Activated CD4-positive, alpha-beta memory T cell treated with anti-CD3 and anti-CD28 coated beads, Interleukin-2, amount 10 ng/mL, durations not matched to agents 7 days and 5 days (primary cell): Measurements from ENCODE around the gene ZFYVE21. TPM values are rescaled to one million over a fixed set of nuclear protein-coding genes. Genes with fewer than 3 reads are reported as not detected.
A peak's percentile ranks its signal among the peaks of the same experiment; 100 is the strongest.

Experiments used
- CTCF ChIA-PET: fragments of 350-600 bp; sonication (Branson Sonifier 250); formaldehyde crosslinking; loops from one replicate; lab custom pipeline; 2021; ENCODE audit warnings: antibody characterized with exemption, inconsistent platforms; lab: Charles Lee
- POLR2A ChIA-PET: fragments of 350-600 bp; sonication (Branson Sonifier 250); formaldehyde crosslinking; loops from one replicate; lab custom pipeline; 2021; ENCODE audit warnings: antibody characterized with exemption; lab: Charles Lee
- DNase-seq: peaks from one replicate; pipeline ENCODE4 v3.0.0-alpha.2; 2020
- H3K27ac Mint-ChIP-seq: one replicate; pipeline ENCODE4 v1.8.0; 2021; ENCODE audit warnings: mild to moderate bottlenecking, mixed read lengths
- H3K27me3 Mint-ChIP-seq: one replicate; pipeline ENCODE4 v1.8.0; 2021; ENCODE audit warnings: mixed read lengths
- H3K36me3 Mint-ChIP-seq: one replicate; pipeline ENCODE4 v1.8.0; 2021; ENCODE audit warnings: low read depth, mixed read lengths
- H3K4me1 Mint-ChIP-seq: one replicate; pipeline ENCODE4 v1.8.0; 2021; ENCODE audit warnings: mixed read lengths
- H3K4me3 Mint-ChIP-seq: one replicate; pipeline ENCODE4 v1.8.0; 2021; ENCODE audit warnings: mild to moderate bottlenecking, mixed read lengths
- H3K9me3 Mint-ChIP-seq: one replicate; pipeline ENCODE4 v1.8.0; 2021; ENCODE audit warnings: mixed read lengths
- total RNA-seq, 2 experiments: library from RNA; stranded (reverse); gene quantifications; one replicate each; pipeline ENCODE4 v1.2.3, GENCODE V29; 2021

Gene ZFYVE21
- 10 to 100 TPM; 17.4 to 17.8 TPM for total RNA-seq

- Mint-ChIP-seq H3K4me1 (peaks cover 56% of the 10 kb centered on the region), H3K4me3 (peak within 1 kb of the TSS; percentile 88), H3K27ac (peak within 1 kb of the TSS; percentile 73), H3K9me3 (no peaks in the 10 kb centered on the region), H3K36me3 (peaks cover 18% of the 10 kb centered on the region), H3K27me3 (no peaks in the 10 kb centered on the region)
- DNase-seq = peak; percentile 100
- ChIA-PET POLR2A (interaction anchor here (0.6 to 1.9 kb wide), 9 partner anchors 9 to 187 kb away, joined by 3 to 15 read pairs (median 4); partner anchors contain the start of genes BAG5, KLC1 and TRMT61A), CTCF (interaction anchor here (0.9 to 1.0 kb wide), 2 partner anchors 154 to 197 kb away, joined by 3 to 4 read pairs; no protein-coding TSS in a partner anchor)
These were observed at the start of gene ZFYVE21, which contains the start of gene XRCC3 for GRCh38 chr14:103715052-103716000. Gene ZFYVE21, plus strand, starts transcription at chr14:103715810. Its CDS starts 32 bp downstream, at chr14:103715842. Gene XRCC3, minus strand, starts transcription at chr14:103715451. Its CDS starts 4,364 bp downstream, at chr14:103711087.

- no peak overlapping the region for H3K27ac Mint-ChIP-seq
- ChIA-PET CTCF (no interaction called here), POLR2A (interaction anchor here (0.6 kb wide), 1 partner anchor 18 kb away, joined by 3 read pairs; no protein-coding TSS in a partner anchor)
- peaks cover 1% of the 10 kb centered on the region for H3K4me1 Mint-ChIP-seq
- DNase-seq = no peak
- H3K4me3 Mint-ChIP-seq = no peak overlapping the region
- no peaks in the 10 kb centered on the region for H3K27me3 Mint-ChIP-seq
- peaks cover 60% of the 10 kb centered on the region for H3K36me3 Mint-ChIP-seq
- no peaks in the 10 kb centered on the region for H3K9me3 Mint-ChIP-seq
These were observed 47.9 kb upstream of the ZFYVE21 start for GRCh38 chr14:103667671-103668070.

- peaks cover 63% of the 10 kb centered on the region for H3K36me3 Mint-ChIP-seq
- H3K9me3 Mint-ChIP-seq = no peaks in the 10 kb centered on the region
- CTCF ChIA-PET = no interaction called here
These were observed 47.5 kb upstream of the ZFYVE21 start for GRCh38 chr14:103668117-103668516.

GRCh38 chr14:103669370-103669769 lies 46.2 kb upstream of the ZFYVE21 start:
- Mint-ChIP-seq H3K4me3 (no peak overlapping the region), H3K27me3 (no peaks in the 10 kb centered on the region), H3K9me3 (no peaks in the 10 kb centered on the region), H3K27ac (no peak overlapping the region), H3K36me3 (peaks cover 59% of the 10 kb centered on the region), H3K4me1 (peaks cover 1% of the 10 kb centered on the region)
- ChIA-PET CTCF (no interaction called here), POLR2A (no interaction called here)
- DNase-seq = no peak

More at GRCh38 chr14:103668117-103668516, 47.5 kb upstream of the ZFYVE21 start:
- no peak for DNase-seq
- no peak overlapping the region for H3K4me3 Mint-ChIP-seq
- H3K27ac Mint-ChIP-seq = no peak overlapping the region
- peaks cover 1% of the 10 kb centered on the region for H3K4me1 Mint-ChIP-seq
- no peaks in the 10 kb centered on the region for H3K27me3 Mint-ChIP-seq
- POLR2A ChIA-PET = interaction anchor here (0.6 kb wide), 1 partner anchor 17 kb away, joined by 3 read pairs; no protein-coding TSS in a partner anchor

- Mint-ChIP-seq H3K27ac (peak overlapping the region; percentile 6), H3K4me3 (no peak overlapping the region), H3K36me3 (peaks cover 63% of the 10 kb centered on the region), H3K27me3 (no peaks in the 10 kb centered on the region), H3K9me3 (no peaks in the 10 kb centered on the region), H3K4me1 (no peaks in the 10 kb centered on the region)
- ChIA-PET POLR2A (interaction anchor here (0.6 kb wide), 1 partner anchor 109 kb away, joined by 3 read pairs; the partner anchor contains the start of genes BAG5 and COA8), CTCF (interaction anchor here (0.6 kb wide), 1 partner anchor 22 kb away, joined by 5 read pairs; no protein-coding TSS in a partner anchor)
- no peak for DNase-seq
These were observed 43.7 kb upstream of the ZFYVE21 start for GRCh38 chr14:103671911-103672310.

GRCh38 chr14:103675957-103676356 lies 39.7 kb upstream of the ZFYVE21 start:
- H3K9me3 Mint-ChIP-seq = no peaks in the 10 kb centered on the region
- no peaks in the 10 kb centered on the region for H3K4me1 Mint-ChIP-seq
- ChIA-PET CTCF (interaction anchor here (0.6 kb wide), 1 partner anchor 18 kb away, joined by 4 read pairs; no protein-coding TSS in a partner anchor), POLR2A (no interaction called here)
- no peak for DNase-seq
- no peak overlapping the region for H3K27ac Mint-ChIP-seq
- H3K4me3 Mint-ChIP-seq = no peak overlapping the region
- no peaks in the 10 kb centered on the region for H3K27me3 Mint-ChIP-seq
- H3K36me3 Mint-ChIP-seq = peaks cover 67% of the 10 kb centered on the region

GRCh38 chr14:103676881-103677675 lies 38.5 kb upstream of the ZFYVE21 start:
- DNase-seq = no peak
- H3K4me3 Mint-ChIP-seq = no peak overlapping the region
- no peak overlapping the region for H3K27ac Mint-ChIP-seq
- H3K27me3 Mint-ChIP-seq = no peaks in the 10 kb centered on the region
- POLR2A ChIA-PET = interaction anchor here (0.7 to 1.4 kb wide), 4 partner anchors 22 to 38 kb away, joined by 3 to 4 read pairs (median 3); partner anchors contain the start of genes XRCC3 and ZFYVE21
- H3K36me3 Mint-ChIP-seq = peaks cover 64% of the 10 kb centered on the region
- no peaks in the 10 kb centered on the region for H3K4me1 Mint-ChIP-seq
- H3K9me3 Mint-ChIP-seq = no peaks in the 10 kb centered on the region
- CTCF ChIA-PET = interaction anchor here (0.6 to 0.7 kb wide), 2 partner anchors 19 kb away, joined by 4 read pairs; no protein-coding TSS in a partner anchor

GRCh38 chr14:103679351-103679750 lies 36.3 kb upstream of the ZFYVE21 start:
- DNase-seq = peak; percentile 44
- Mint-ChIP-seq H3K4me1 (no peaks in the 10 kb centered on the region), H3K27ac (peak overlapping the region; percentile 16), H3K36me3 (peaks cover 63% of the 10 kb centered on the region), H3K9me3 (no peaks in the 10 kb centered on the region), H3K27me3 (no peaks in the 10 kb centered on the region), H3K4me3 (no peak overlapping the region)
- ChIA-PET CTCF (interaction anchor here (0.6 to 1.4 kb wide), 5 partner anchors 106 to 118 kb away, joined by 3 to 6 read pairs (median 4); partner anchors contain the start of genes BAG5 and COA8), POLR2A (no interaction called here)

- H3K4me1 Mint-ChIP-seq = no peaks in the 10 kb centered on the region
- H3K36me3 Mint-ChIP-seq = peaks cover 66% of the 10 kb centered on the region
- no peak for DNase-seq
- H3K9me3 Mint-ChIP-seq = no peaks in the 10 kb centered on the region
- no peak overlapping the region for H3K4me3 Mint-ChIP-seq
- H3K27me3 Mint-ChIP-seq = no peaks in the 10 kb centered on the region
- CTCF ChIA-PET = interaction anchor here (0.9 to 1.4 kb wide), 2 partner anchors 108 to 118 kb away, joined by 4 to 5 read pairs; partner anchors contain the start of genes BAG5 and COA8
- POLR2A ChIA-PET = interaction anchor here (0.7 kb wide), 1 partner anchor 23 kb away, joined by 3 read pairs; no protein-coding TSS in a partner anchor
- no peak overlapping the region for H3K27ac Mint-ChIP-seq
These were observed 34.9 kb upstream of the ZFYVE21 start for GRCh38 chr14:103680491-103681231.

GRCh38 chr14:103683139-103683538 lies 32.5 kb upstream of the ZFYVE21 start:
- ChIA-PET CTCF (no interaction called here), POLR2A (no interaction called here)
- H3K27ac Mint-ChIP-seq = no peak overlapping the region
- no peak for DNase-seq
- no peaks in the 10 kb centered on the region for H3K9me3 Mint-ChIP-seq
- no peak overlapping the region for H3K4me3 Mint-ChIP-seq
- no peaks in the 10 kb centered on the region for H3K4me1 Mint-ChIP-seq
- no peaks in the 10 kb centered on the region for H3K27me3 Mint-ChIP-seq
- H3K36me3 Mint-ChIP-seq = peaks cover 73% of the 10 kb centered on the region

- ChIA-PET CTCF (no interaction called here), POLR2A (no interaction called here)
- H3K4me1 Mint-ChIP-seq = no peaks in the 10 kb centered on the region
- no peaks in the 10 kb centered on the region for H3K27me3 Mint-ChIP-seq
- H3K4me3 Mint-ChIP-seq = no peak overlapping the region
- peaks cover 70% of the 10 kb centered on the region for H3K36me3 Mint-ChIP-seq
- no peaks in the 10 kb centered on the region for H3K9me3 Mint-ChIP-seq
- no peak overlapping the region for H3K27ac Mint-ChIP-seq
- no peak for DNase-seq
These were observed 31.1 kb upstream of the ZFYVE21 start for GRCh38 chr14:103684471-103684870.
